Measurements from ENCODE around the gene MAGEB5.

DNA sequence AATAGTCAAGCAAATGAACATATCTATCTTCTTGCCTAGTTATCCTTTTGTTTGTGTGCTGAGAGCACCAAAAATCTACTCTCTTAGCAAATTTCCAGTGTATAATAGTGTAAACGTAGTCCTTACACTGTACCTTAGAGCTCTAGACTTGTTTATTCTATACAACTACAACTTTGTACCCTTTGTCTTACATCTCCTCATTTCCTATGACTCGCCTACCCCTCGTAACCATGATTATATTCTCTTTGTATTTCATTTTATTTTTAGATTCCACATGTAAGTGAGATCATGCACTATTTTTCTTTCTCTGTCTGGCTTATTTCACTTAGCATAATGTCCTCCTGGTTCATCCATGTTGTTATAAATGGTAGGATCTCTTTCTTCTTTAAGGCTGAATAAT, 37.6 kb downstream of the MAGEB5 start:
- TF ChIP-seq, protein P1, sequence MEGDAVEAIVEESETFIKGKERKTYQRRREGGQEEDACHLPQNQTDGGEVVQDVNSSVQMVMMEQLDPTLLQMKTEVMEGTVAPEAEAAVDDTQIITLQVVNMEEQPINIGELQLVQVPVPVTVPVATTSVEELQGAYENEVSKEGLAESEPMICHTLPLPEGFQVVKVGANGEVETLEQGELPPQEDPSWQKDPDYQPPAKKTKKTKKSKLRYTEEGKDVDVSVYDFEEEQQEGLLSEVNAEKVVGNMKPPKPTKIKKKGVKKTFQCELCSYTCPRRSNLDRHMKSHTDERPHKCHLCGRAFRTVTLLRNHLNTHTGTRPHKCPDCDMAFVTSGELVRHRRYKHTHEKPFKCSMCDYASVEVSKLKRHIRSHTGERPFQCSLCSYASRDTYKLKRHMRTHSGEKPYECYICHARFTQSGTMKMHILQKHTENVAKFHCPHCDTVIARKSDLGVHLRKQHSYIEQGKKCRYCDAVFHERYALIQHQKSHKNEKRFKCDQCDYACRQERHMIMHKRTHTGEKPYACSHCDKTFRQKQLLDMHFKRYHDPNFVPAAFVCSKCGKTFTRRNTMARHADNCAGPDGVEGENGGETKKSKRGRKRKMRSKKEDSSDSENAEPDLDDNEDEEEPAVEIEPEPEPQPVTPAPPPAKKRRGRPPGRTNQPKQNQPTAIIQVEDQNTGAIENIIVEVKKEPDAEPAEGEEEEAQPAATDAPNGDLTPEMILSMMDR (conservative IDR thresholded peaks at IDR 0.05; ENCODE audit: low read length) = no peak
- TF ChIP-seq EZH2phosphoT487 (IDR thresholded peaks at IDR 0.05; ENCODE audit: borderline replicate concordance, low read depth, low read length) = no peak

Measured in OCI-LY7 (cell line).